Measurements from ENCODE around the gene LIPM. TPM values are rescaled to one million over a fixed set of nuclear protein-coding genes. Genes with fewer than 3 reads are reported as not detected.

LIPM gene
- total RNA-seq, 1 donor from 2014 or later = not detected

GRCh38 chr10:88762906-88763305 lies 39.6 kb upstream of the LIPM start:
- Mint-ChIP-seq H3K9me3 (no peaks in the 10 kb centered on the region), H3K4me3 (no peak overlapping the region), H3K4me1 (no peaks in the 10 kb centered on the region), H3K27ac (ENCODE audit: unreplicated experiment) (no peak overlapping the region), H3K27me3 (ENCODE audit: low read depth) (no peaks in the 10 kb centered on the region), H3K36me3 (ENCODE audit: low read depth) (no peaks in the 10 kb centered on the region)
- no peak for DNase-seq (ENCODE audit: low read depth, low spot score)
- TF ChIP-seq, protein P1, sequence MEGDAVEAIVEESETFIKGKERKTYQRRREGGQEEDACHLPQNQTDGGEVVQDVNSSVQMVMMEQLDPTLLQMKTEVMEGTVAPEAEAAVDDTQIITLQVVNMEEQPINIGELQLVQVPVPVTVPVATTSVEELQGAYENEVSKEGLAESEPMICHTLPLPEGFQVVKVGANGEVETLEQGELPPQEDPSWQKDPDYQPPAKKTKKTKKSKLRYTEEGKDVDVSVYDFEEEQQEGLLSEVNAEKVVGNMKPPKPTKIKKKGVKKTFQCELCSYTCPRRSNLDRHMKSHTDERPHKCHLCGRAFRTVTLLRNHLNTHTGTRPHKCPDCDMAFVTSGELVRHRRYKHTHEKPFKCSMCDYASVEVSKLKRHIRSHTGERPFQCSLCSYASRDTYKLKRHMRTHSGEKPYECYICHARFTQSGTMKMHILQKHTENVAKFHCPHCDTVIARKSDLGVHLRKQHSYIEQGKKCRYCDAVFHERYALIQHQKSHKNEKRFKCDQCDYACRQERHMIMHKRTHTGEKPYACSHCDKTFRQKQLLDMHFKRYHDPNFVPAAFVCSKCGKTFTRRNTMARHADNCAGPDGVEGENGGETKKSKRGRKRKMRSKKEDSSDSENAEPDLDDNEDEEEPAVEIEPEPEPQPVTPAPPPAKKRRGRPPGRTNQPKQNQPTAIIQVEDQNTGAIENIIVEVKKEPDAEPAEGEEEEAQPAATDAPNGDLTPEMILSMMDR (conservative IDR thresholded peaks at IDR 0.05) = no peak

DNA sequence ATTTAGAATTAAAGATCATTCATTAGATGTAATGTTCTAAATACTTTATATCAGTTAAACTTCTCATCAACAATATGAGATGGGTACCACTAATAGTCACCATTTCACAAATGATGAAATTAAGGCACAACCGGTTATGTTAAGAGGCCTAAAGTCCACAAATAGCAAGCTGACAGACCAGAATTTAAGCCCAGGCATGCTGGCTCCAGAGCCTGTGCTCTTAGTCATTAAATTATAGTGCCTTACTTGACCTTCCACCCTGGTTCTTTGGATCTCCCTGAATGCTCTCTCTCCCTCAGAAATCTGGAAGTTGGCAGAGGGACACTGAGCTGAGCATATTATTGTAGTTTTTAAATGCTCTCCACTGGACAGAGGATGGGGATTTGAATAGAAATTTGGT lies 39.1 kb upstream of the LIPM start:
- H3K4me3 Mint-ChIP-seq = no peak overlapping the region
- TF ChIP-seq, protein P1 (conservative IDR thresholded peaks at IDR 0.05) = no peak
- H3K9me3 Mint-ChIP-seq = no peaks in the 10 kb centered on the region
- DNase-seq (ENCODE audit: low read depth, low spot score) = no peak
- H3K27me3 Mint-ChIP-seq (ENCODE audit: low read depth) = no peaks in the 10 kb centered on the region
- H3K4me1 Mint-ChIP-seq = no peaks in the 10 kb centered on the region
- H3K36me3 Mint-ChIP-seq (ENCODE audit: low read depth) = no peaks in the 10 kb centered on the region
- no peak overlapping the region for H3K27ac Mint-ChIP-seq (ENCODE audit: unreplicated experiment)

GRCh38 chr10:88764110-88764509 lies 38.4 kb upstream of the LIPM start:
- Mint-ChIP-seq H3K4me3 (no peak overlapping the region), H3K27ac (ENCODE audit: unreplicated experiment) (no peak overlapping the region), H3K36me3 (ENCODE audit: low read depth) (no peaks in the 10 kb centered on the region), H3K27me3 (ENCODE audit: low read depth) (no peaks in the 10 kb centered on the region), H3K4me1 (no peaks in the 10 kb centered on the region), H3K9me3 (no peaks in the 10 kb centered on the region)
- DNase-seq (ENCODE audit: low read depth, low spot score) = no peak
- TF ChIP-seq, protein P1 (conservative IDR thresholded peaks at IDR 0.05) = no peak

GRCh38 chr10:88765816-88766215 lies 36.7 kb upstream of the LIPM start:
- Mint-ChIP-seq H3K4me3 (no peak overlapping the region), H3K27ac (ENCODE audit: unreplicated experiment) (no peak overlapping the region), H3K9me3 (no peaks in the 10 kb centered on the region), H3K27me3 (ENCODE audit: low read depth) (no peaks in the 10 kb centered on the region), H3K36me3 (ENCODE audit: low read depth) (no peaks in the 10 kb centered on the region), H3K4me1 (no peaks in the 10 kb centered on the region)
- TF ChIP-seq, protein P1 (conservative IDR thresholded peaks at IDR 0.05) = no peak
- DNase-seq (ENCODE audit: low read depth, low spot score) = no peak

- no peak overlapping the region for H3K4me3 Mint-ChIP-seq
- TF ChIP-seq, protein P1 (conservative IDR thresholded peaks at IDR 0.05) = no peak
- H3K4me1 Mint-ChIP-seq = no peaks in the 10 kb centered on the region
- DNase-seq (ENCODE audit: low read depth, low spot score) = no peak
- peaks cover 7% of the 10 kb centered on the region for H3K9me3 Mint-ChIP-seq
- no peaks in the 10 kb centered on the region for H3K27me3 Mint-ChIP-seq (ENCODE audit: low read depth)
- H3K27ac Mint-ChIP-seq (ENCODE audit: unreplicated experiment) = no peak overlapping the region
- H3K36me3 Mint-ChIP-seq (ENCODE audit: low read depth) = no peaks in the 10 kb centered on the region
Measured at GRCh38 chr10:88769384-88769783, 33.1 kb upstream of the LIPM start.

GRCh38 chr10:88781206-88781605 lies 21.3 kb upstream of the LIPM start:
- Mint-ChIP-seq H3K27ac (ENCODE audit: unreplicated experiment) (no peak overlapping the region), H3K4me3 (no peak overlapping the region), H3K9me3 (peaks cover 5% of the 10 kb centered on the region), H3K4me1 (no peaks in the 10 kb centered on the region), H3K27me3 (ENCODE audit: low read depth) (peaks cover 2% of the 10 kb centered on the region), H3K36me3 (ENCODE audit: low read depth) (no peaks in the 10 kb centered on the region)
- DNase-seq (ENCODE audit: low read depth, low spot score) = no peak
- TF ChIP-seq, protein P1 (conservative IDR thresholded peaks at IDR 0.05) = no peak
